Brain pericyte (primary cell): Measurements from ENCODE around the gene RALGPS1.
"Not testable (repeated sequence)": the region's sequence is repeated elsewhere in the genome, so short reads cannot be mapped to it uniquely, and the experiment has no call there.

Source experiments
- DNase-seq: peaks from one replicate; pipeline ENCODE4 v3.0.0-alpha.2; 2012; ENCODE audit warnings: low read depth, low spot score

Gene RALGPS1

DNA sequence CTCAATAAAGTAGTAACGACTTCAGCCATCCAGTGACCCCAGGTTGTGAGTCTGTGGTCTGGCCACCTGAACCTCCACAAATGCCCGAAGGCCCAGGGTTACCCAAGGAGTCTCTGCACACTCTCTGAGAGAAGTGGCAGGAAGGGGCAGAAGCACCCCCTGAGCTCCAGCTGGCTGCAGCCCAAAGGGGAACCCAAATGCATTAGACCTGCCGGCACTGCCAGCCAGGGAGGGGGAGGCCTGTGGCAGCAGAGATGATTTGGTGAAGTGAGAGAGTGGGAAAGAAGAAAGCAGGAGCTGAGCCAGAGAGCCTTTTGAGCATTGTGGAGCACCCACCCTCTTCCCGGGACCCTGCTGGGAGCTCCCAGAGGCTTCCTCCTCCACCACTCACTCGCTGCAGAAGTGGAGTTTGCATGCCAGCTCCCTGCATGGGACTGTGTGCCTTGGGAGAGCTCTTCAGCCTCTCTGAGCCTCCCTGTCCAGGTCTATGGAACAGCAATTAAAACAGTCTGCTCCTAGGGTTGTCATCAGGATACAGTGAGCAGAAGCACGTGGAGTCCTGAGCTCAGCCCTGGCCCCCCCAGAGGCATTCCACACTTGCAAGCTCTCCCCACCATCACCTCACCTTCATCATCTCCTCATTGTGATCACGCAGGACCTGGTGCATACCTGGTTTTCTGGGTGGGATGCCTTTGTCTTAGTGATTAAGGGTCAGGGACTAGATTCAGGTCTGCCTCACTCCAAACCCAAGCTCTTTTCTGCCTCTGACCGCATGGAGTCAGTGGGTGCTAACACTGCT lies 221.7 kb downstream of the RALGPS1 start:
- no peak for DNase-seq

GRCh38 chr9:127136880-127137639 lies 222.5 kb downstream of the RALGPS1 start:
- DNase-seq: no peak

- DNase-seq: no peak
Observed at GRCh38 chr9:127137640-127138360, 223.2 kb downstream of the RALGPS1 start.

DNA sequence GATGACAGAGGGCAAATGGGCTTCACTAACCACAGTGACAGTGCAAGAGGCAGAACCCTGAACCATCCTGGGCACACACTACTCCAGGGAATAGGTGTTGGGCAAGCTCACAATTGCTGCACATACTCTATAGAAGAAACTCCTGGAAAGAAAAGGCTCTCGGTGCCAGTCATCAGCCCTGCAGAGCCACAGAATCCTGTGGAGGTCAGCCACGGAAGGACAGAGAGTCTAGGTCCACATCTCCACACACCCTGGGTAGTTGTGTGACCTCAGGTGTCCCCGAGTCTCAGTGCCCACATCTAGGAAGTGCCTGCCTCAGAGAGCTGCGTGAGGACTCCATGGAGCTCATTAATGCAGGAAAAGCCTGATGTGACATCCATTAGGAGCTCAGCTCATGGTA lies 223.9 kb downstream of the RALGPS1 start:
- no peak for DNase-seq

- no peak for DNase-seq
Observed at GRCh38 chr9:127139071-127139731, 224.6 kb downstream of the RALGPS1 start.

DNA sequence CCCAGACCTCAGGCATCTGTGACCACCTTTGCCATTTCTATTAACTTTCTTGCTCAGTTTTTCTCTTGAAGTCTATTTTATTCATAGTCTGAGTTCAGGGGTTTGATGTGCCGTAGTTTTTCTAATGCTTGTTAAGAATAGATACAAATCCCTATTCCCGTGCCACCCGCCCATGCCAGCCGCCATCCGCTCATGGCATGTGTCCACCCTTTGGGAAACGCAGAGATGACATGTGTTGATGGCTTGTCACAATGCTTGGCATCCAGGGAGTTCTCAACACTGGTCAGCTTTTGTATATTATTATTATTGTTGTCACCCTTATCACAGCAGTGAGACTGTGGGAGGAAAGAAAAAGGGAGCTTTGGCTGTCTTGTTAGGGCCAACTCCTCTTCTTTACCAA lies 225.2 kb downstream of the RALGPS1 start:
- DNase-seq: no peak

DNA sequence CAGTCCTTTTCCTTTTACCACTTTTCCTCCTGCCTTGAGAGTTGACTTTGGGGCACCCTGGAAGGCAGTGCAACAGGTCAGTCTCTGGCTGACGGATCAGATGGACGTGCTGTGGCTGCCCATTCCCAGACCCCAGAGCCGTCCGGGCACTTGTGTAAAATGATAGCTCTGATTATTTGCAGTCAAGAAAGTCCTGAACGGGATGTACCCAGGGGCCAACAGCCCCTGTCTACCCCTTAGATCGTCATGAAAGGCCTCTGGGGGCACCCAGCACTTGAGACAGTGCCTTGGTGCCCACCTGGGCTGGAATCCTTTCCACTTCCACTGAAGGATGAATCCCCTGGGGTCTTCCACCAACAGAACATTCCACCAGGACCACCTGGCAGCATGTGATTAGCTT lies 225.6 kb downstream of the RALGPS1 start:
- no peak for DNase-seq

GRCh38 chr9:127140842-127141675 lies 226.5 kb downstream of the RALGPS1 start:
- no peak for DNase-seq

DNA sequence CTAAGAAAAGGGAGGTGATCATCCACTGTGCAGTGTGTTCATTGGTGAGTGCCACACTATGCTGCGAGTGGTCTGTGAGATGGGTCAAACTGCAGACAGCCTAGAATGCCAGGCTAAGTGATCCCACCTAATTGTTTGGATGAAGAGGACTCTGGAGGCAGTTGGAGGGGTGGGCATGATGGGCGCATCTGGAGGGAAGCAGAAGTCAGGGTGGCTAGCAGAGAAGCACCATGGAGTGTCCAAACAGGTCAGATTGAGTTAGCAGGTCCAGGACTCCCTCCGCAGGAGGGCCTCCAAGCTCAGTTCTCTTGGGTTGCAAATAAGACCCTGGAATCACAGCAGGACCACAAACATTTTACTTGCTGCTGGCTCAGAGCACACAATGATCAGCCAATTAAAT lies 227.7 kb downstream of the RALGPS1 start:
- no peak for DNase-seq

GRCh38 chr9:127142931-127143464 lies 228.4 kb downstream of the RALGPS1 start:
- DNase-seq: no peak

- DNase-seq: no peak
Observed at GRCh38 chr9:127143920-127144465, 229.4 kb downstream of the RALGPS1 start.

DNA sequence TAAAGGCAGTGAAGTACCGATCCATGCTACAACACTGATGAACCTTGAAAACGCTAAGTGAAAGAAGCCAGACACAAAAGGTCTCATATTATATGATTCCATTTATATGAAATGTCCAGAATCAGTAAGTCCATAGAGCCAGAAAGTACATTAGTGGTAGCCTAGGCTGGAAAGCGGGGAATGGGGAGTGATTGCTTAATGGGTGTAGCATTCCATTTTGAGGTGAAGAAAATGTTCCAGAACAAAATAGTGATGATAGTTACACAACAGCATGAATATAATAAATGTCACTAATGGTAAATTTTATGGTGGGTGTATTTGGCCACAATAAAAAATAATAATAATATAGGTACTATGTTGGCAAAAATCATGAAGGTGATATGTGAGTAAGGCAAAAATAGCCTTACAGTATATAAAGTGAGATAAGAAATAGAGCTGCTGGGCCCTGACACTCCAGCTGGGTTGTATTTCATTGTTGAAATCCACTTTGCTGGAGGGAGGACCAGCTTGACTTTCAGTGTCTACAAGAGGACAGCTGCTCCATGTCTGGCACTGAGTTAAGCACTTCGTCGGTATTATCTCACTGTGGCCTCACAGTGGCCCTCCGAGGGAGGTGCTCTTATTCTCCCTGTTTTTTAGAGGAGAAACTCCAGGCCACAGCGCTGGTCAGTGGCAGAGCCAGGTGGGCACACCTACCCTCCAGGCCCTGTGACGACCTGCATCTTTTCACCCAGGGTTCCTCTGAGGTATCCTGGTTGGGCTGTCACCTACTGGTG lies 230.3 kb downstream of the RALGPS1 start:
- DNase-seq: no peak

GRCh38 chr9:127146841-127147240 lies 232.3 kb downstream of the RALGPS1 start:
- not testable (repeated sequence) for DNase-seq

GRCh38 chr9:127147251-127147650 lies 232.7 kb downstream of the RALGPS1 start:
- DNase-seq: no peak

DNA sequence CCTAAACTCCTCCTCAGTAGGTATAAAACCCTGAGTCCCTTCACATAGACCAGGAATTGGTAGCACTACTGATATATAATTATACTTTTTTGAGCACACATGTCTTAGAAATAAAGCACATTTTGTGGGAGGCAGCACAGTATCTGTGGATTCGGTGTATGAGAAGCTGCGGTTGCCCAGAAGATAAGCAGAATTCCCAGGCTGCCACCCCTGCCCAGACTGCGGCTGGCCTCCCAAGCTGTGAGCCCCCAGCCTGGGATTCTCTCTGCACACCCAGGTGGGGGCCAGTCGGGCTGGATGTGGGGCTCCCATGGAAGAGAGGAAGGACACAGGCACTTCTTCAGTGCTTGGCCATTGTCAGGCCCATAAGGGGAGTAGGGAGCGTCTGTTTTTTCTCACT lies 233.4 kb downstream of the RALGPS1 start:
- no peak for DNase-seq

GRCh38 chr9:127149010-127149409 lies 234.4 kb downstream of the RALGPS1 start:
- DNase-seq: no peak

- no peak for DNase-seq
Observed at GRCh38 chr9:127149463-127150390, 235.1 kb downstream of the RALGPS1 start.

GRCh38 chr9:127153501-127153900 lies 238.9 kb downstream of the RALGPS1 start:
- no peak for DNase-seq
